Stomach (tissue), 4 donors: ENCODE measurements around the gene PALB2.

Experiments
- CTCF ChIP-seq, 7 experiments: fragments of 450-650 bp in 4 of 7; fragments of 200-600 bp in 3 of 7; sonication (generic) in 3 of 7; IDR thresholded peaks; one replicate each; pipeline ENCODE4 v1.5.1; 2016 to 2019; ENCODE audit warnings: antibody characterized with exemption in 7 of 7, control low read depth in 2 of 7, mild to moderate bottlenecking in 1 of 7
- EP300 ChIP-seq: sonication (generic); formaldehyde crosslinking; IDR thresholded peaks from one replicate; pipeline ENCODE4 v1.6.1; 2017; ENCODE audit warnings: antibody characterized with exemption
- POLR2AphosphoS5 ChIP-seq, 3 donors: sonication (generic); formaldehyde crosslinking; IDR thresholded peaks; one replicate each; pipeline ENCODE4 v1.6.1; 2016; ENCODE audit warnings: antibody characterized with exemption in 3 of 3

GRCh38 chr16:23640931-23641765 lies at the start of gene PALB2, which contains the start of gene DCTN5:
- TF ChIP-seq CTCF (IDR thresholded peaks at IDR 0.05): peak in 1 of 7 experiments; percentile 15
- peak; percentile 68 to 92 (median 73) for TF ChIP-seq POLR2AphosphoS5 (IDR thresholded peaks at IDR 0.05)
- no peak for TF ChIP-seq EP300
